Activated T-helper 2 cell treated with anti-CD3 and anti-CD28 coated beads, Interferon-gamma antibody, Interleukin-2, Interleukin-4, amounts not matched to agents 10 μg/mL and 5 μg/mL and 100 μg/mL, durations not matched to agents 14 hours and 24 hours and 36 hours (primary cell): ENCODE data around the gene DNAH2. TPM values are rescaled to one million over a fixed set of nuclear protein-coding genes. Genes with fewer than 3 reads are reported as not detected.

Experiments used
- DNase-seq: peaks from one replicate; pipeline ENCODE4 v3.0.0; 2021; ENCODE audit warnings: low spot score
- H3K27ac Mint-ChIP-seq: one replicate; pipeline ENCODE4 v1.8.0; 2021; ENCODE audit warnings: mixed read lengths
- H3K27me3 Mint-ChIP-seq: one replicate; pipeline ENCODE4 v1.8.0; 2021; ENCODE audit warnings: low read depth, mixed read lengths
- H3K36me3 Mint-ChIP-seq: one replicate; pipeline ENCODE4 v1.8.0; 2021; ENCODE audit warnings: low read depth, mixed read lengths
- H3K4me1 Mint-ChIP-seq: one replicate; pipeline ENCODE4 v1.8.0; 2021; ENCODE audit warnings: low read depth, mixed read lengths
- H3K4me3 Mint-ChIP-seq: one replicate; pipeline ENCODE4 v1.8.0; 2021; ENCODE audit warnings: low read depth, mild to moderate bottlenecking, moderate library complexity, mixed read lengths
- H3K9me3 Mint-ChIP-seq: one replicate; pipeline ENCODE4 v1.8.0; 2021; ENCODE audit warnings: mixed read lengths
- intact Hi-C: fragments of 100-400 bp; cut with micrococcal nuclease; formaldehyde crosslinking; loops from one replicate; pipeline ENCODE4 v1.15.1; 2023
- total RNA-seq: library from RNA; stranded (reverse); gene quantifications from 2 replicates; pipeline ENCODE4 v1.2.3, GENCODE V29; 2022

Gene DNAH2
- total RNA-seq, 1 donor from 2014 or later, result not detected

DNA sequence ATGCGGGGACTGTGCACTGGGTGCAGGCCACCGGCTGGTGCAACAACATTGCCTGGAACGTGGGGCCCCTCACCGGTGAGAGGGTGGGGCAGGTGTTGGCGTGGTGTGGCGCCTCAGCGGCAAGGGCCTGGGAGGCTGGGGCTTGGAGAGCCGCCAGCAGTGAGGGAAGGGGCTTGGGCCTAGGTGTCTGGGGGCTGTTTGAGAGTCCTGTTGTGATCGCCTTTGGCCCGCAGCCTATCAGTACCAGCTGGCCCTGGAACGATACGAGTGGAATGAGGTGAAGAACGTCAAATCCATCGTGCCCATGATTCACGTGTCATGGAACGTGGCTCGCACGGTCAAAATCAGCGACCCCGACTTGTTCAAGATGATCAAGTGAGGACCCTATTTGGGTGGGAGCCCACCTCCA lies 134.7 kb downstream of the DNAH2 start:
- intact Hi-C loops, result loop anchor here (10.0 kb wide), 1 partner anchor 203 kb away; no protein-coding TSS in a partner anchor
- H3K27ac Mint-ChIP-seq, result no peak overlapping the region
- no peaks in the 10 kb centered on the region for H3K27me3 Mint-ChIP-seq
- no peak for DNase-seq
- H3K4me3 Mint-ChIP-seq, result no peak overlapping the region
- peaks cover 52% of the 10 kb centered on the region for H3K36me3 Mint-ChIP-seq
- H3K4me1 Mint-ChIP-seq, result peaks cover 30% of the 10 kb centered on the region
- no peaks in the 10 kb centered on the region for H3K9me3 Mint-ChIP-seq

DNA sequence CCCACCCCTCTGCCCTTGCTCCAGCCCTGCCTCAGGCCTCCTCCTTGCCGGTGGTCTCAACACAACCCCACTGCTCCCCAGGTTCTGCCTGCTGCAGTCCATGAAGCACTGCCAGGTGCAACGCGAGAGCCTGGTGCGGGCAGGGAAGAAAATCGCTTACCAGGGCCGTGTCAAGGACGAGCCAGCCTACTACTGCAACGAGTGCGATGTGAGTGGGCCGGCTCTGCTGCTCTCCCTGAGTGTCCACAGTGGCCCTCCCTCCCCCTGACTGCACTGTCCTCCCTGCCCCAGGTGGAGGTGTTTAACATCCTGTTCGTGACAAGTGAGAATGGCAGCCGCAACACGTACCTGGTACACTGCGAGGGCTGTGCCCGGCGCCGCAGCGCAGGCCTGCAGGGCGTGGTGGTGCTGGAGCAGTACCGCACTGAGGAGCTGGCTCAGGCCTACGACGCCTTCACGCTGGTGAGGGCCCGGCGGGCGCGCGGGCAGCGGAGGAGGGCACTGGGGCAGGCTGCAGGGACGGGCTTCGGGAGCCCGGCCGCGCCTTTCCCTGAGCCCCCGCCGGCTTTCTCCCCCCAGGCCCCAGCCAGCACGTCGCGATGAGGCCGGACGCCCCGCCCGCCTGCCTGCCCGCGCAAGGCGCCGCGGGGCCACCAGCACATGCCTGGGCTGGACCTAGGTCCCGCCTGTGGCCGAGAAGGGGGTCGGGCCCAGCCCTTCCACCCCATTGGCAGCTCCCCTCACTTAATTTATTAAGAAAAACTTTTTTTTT lies 135.6 kb downstream of the DNAH2 start:
- H3K4me1 Mint-ChIP-seq, result peaks cover 30% of the 10 kb centered on the region
- intact Hi-C loops, result loop anchor here (10.0 kb wide), 1 partner anchor 202 kb away; no protein-coding TSS in a partner anchor
- H3K4me3 Mint-ChIP-seq, result no peak overlapping the region
- H3K27me3 Mint-ChIP-seq, result no peaks in the 10 kb centered on the region
- peaks cover 49% of the 10 kb centered on the region for H3K36me3 Mint-ChIP-seq
- no peaks in the 10 kb centered on the region for H3K9me3 Mint-ChIP-seq
- no peak overlapping the region for H3K27ac Mint-ChIP-seq
- no peak for DNase-seq

DNA sequence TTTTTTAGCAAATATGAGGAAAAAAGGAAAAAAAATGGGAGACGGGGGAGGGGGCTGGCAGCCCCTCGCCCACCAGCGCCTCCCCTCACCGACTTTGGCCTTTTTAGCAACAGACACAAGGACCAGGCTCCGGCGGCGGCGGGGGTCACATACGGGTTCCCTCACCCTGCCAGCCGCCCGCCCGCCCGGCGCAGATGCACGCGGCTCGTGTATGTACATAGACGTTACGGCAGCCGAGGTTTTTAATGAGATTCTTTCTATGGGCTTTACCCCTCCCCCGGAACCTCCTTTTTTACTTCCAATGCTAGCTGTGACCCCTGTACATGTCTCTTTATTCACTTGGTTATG lies 136.1 kb downstream of the DNAH2 start:
- H3K9me3 Mint-ChIP-seq, result no peaks in the 10 kb centered on the region
- H3K4me3 Mint-ChIP-seq, result no peak overlapping the region
- H3K36me3 Mint-ChIP-seq, result peaks cover 48% of the 10 kb centered on the region
- intact Hi-C loops, result loop anchor here (10.0 kb wide), 1 partner anchor 201 kb away; no protein-coding TSS in a partner anchor
- H3K4me1 Mint-ChIP-seq, result peaks cover 32% of the 10 kb centered on the region
- no peak overlapping the region for H3K27ac Mint-ChIP-seq
- H3K27me3 Mint-ChIP-seq, result no peaks in the 10 kb centered on the region
- no peak for DNase-seq

GRCh38 chr17:7854078-7854777 lies 136.7 kb downstream of the DNAH2 start:
- Mint-ChIP-seq H3K9me3 (no peaks in the 10 kb centered on the region), H3K4me3 (no peak overlapping the region), H3K27ac (no peak overlapping the region), H3K4me1 (peaks cover 38% of the 10 kb centered on the region), H3K36me3 (peaks cover 50% of the 10 kb centered on the region), H3K27me3 (no peaks in the 10 kb centered on the region)
- intact Hi-C loops, result loop anchor here (10.0 kb wide), 1 partner anchor 201 kb away; no protein-coding TSS in a partner anchor
- no peak for DNase-seq

DNA sequence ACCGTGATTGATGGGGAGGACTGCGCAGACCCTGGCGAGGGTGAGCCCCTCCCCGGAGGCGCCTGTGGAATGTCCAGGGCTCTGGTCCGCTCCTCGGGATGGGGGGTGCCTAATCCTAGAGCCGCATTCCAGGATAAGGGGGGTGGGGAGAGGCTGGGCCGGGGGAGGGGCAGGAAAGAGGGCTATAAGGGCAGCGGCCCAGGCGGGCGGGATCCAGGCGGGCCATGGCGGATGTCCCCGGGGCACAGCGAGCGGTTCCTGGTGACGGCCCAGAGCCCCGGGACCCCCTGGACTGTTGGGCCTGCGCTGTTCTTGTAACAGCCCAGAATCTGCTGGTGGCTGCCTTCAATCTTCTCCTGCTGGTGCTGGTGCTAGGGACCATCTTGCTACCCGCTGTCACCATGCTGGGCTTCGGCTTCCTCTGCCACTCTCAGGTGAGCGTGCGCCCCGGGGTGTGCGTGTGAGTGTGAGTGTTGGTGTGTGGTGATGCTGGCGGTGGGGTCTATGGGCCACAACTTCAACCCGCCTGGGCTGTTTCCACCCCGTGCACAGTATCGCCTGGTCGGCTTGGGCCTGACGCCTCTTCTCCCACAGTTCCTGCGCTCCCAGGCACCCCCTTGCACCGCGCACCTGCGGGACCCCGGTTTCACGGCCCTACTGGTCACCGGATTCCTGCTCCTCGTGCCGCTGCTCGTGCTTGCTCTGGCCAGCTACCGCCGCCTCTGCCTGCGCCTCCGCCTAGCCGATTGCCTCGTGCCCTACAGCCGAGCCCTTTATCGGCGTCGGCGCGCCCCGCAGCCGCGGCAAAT lies 137.5 kb downstream of the DNAH2 start, which contains the start of gene TMEM88:
TMEM88 (plus strand) TSS at position 216 of the 809 bp plus-strand sequence; CDS start at position 225, 9 bp downstream.
- intact Hi-C loops, result loop anchor here (10.0 kb wide), 1 partner anchor 200 kb away; no protein-coding TSS in a partner anchor
- Mint-ChIP-seq H3K27ac (no peak within 1 kb of the TSS), H3K4me1 (peaks cover 39% of the 10 kb centered on the region), H3K4me3 (no peak within 1 kb of the TSS), H3K36me3 (peaks cover 49% of the 10 kb centered on the region), H3K9me3 (no peaks in the 10 kb centered on the region), H3K27me3 (no peaks in the 10 kb centered on the region)
- no peak for DNase-seq

DNA sequence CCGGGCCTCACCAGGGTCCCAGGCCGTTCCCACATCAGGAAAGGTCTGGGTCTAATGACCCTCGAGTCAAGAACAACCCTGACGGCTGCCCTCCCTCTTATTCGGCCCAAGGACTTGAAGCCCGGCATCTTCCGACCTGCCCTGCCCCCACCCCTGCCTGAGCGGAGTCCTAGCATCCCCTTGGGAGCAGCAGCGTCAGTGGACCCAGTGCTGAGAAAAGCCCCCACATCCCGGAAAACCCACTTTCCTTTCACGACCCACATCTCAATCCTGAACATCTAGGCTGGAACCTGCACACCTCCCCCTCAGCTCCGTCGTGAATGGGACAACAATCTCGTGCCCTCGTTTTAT lies 138.1 kb downstream of the DNAH2 start:
- H3K36me3 Mint-ChIP-seq, result peaks cover 47% of the 10 kb centered on the region
- peaks cover 33% of the 10 kb centered on the region for H3K4me1 Mint-ChIP-seq
- no peak overlapping the region for H3K27ac Mint-ChIP-seq
- no peak for DNase-seq
- intact Hi-C loops, result loop anchor here (2.0 to 10.0 kb wide), 3 partner anchors 59 to 199 kb away; partner anchors contain the start of gene CNTROB
- H3K4me3 Mint-ChIP-seq, result no peak overlapping the region
- no peaks in the 10 kb centered on the region for H3K9me3 Mint-ChIP-seq
- no peaks in the 10 kb centered on the region for H3K27me3 Mint-ChIP-seq

GRCh38 chr17:7856011-7856810 lies 138.7 kb downstream of the DNAH2 start:
- no peak for DNase-seq
- Mint-ChIP-seq H3K27me3 (no peaks in the 10 kb centered on the region), H3K27ac (no peak overlapping the region), H3K9me3 (no peaks in the 10 kb centered on the region), H3K4me3 (no peak overlapping the region), H3K36me3 (peaks cover 47% of the 10 kb centered on the region), H3K4me1 (peaks cover 27% of the 10 kb centered on the region)
- intact Hi-C loops, result loop anchor here (2.0 to 10.0 kb wide), 3 partner anchors 59 to 199 kb away; partner anchors contain the start of gene CNTROB

- intact Hi-C loops, result loop anchor here (1.0 to 10.0 kb wide), 7 partner anchors 14 to 299 kb away; partner anchors contain the start of gene CNTROB
- DNase-seq, result peak; percentile 94
- H3K27ac Mint-ChIP-seq, result no peak within 1 kb of the TSS
- H3K4me3 Mint-ChIP-seq, result no peak within 1 kb of the TSS
- H3K9me3 Mint-ChIP-seq, result no peaks in the 10 kb centered on the region
- peaks cover 46% of the 10 kb centered on the region for H3K36me3 Mint-ChIP-seq
- no peaks in the 10 kb centered on the region for H3K27me3 Mint-ChIP-seq
- H3K4me1 Mint-ChIP-seq, result peaks cover 21% of the 10 kb centered on the region
Measured at GRCh38 chr17:7856811-7857712, 139.5 kb downstream of the DNAH2 start, which contains the start of gene NAA38. Gene NAA38 (minus strand): TSS chr17:7857559. CDS start chr17:7857463, 96 bp downstream.

DNA sequence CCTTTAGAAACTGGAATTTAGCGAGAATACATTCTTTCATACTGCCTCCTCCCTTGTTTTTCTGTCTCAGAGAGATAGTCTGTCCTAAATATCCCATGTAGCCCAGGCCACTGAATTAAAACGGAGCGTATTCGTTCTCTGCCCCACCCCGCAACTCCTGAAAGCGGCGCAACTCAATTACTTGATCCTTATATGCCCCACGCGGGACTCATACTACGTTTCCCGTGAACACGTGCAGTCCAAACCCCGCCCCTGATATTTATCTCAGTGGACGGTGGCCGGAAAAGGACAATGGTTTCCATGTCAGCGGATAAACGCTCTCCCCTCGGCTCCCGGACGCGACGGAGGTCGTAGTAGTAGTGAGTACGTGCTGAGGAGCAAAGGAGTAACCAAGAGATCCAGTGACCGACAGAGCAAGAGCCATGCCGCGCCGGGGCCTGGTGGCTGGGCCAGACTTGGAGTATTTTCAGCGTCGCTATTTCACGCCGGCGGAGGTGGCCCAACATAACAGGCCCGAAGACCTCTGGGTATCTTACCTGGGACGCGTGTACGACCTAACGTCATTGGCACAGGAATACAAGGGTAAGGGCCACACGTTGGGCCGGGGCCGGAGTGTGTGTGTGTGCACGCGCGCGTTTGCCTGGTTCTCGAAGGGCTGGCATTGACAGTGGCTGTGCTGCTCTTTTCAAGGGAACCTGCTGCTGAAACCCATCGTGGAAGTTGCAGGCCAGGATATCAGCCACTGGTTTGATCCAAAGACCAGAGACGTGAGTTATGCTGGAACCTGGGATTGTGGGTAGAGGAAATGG lies 140.4 kb downstream of the DNAH2 start, which contains the start of gene CYB5D1:
CYB5D1 (plus strand) TSS at position 291 of the 809 bp plus-strand sequence; CDS start at position 423, 132 bp downstream.
- Mint-ChIP-seq H3K36me3 (peaks cover 41% of the 10 kb centered on the region), H3K27me3 (no peaks in the 10 kb centered on the region), H3K27ac (no peak within 1 kb of the TSS), H3K4me3 (no peak within 1 kb of the TSS), H3K9me3 (no peaks in the 10 kb centered on the region), H3K4me1 (peaks cover 22% of the 10 kb centered on the region)
- DNase-seq, result peak; percentile 88
- intact Hi-C loops, result loop anchor here (1.0 to 10.0 kb wide), 7 partner anchors 15 to 298 kb away; partner anchors contain the start of gene CNTROB

GRCh38 chr17:7858522-7858810 lies 140.9 kb downstream of the DNAH2 start:
- Mint-ChIP-seq H3K27ac (no peak overlapping the region), H3K36me3 (peaks cover 39% of the 10 kb centered on the region), H3K27me3 (no peaks in the 10 kb centered on the region), H3K4me1 (peaks cover 22% of the 10 kb centered on the region), H3K4me3 (no peak overlapping the region), H3K9me3 (no peaks in the 10 kb centered on the region)
- no peak for DNase-seq
- intact Hi-C loops, result loop anchor here (10.0 kb wide), 1 partner anchor 196 kb away; no protein-coding TSS in a partner anchor
